GM21423 (cell line): ENCODE results near the gene ABO.
"Not testable (repeated sequence)": the region's sequence is repeated elsewhere in the genome, so short reads cannot be mapped to it uniquely, and the experiment has no call there.

Source experiments
- ATAC-seq: cut with Tn5 transposase; IDR thresholded peaks from one replicate; pipeline ENCODE4 v1.9.1; 2021; ENCODE audit warnings: mild to moderate bottlenecking, moderate library complexity; ENCODE audit not compliant: unreplicated experiment

The ABO gene

DNA sequence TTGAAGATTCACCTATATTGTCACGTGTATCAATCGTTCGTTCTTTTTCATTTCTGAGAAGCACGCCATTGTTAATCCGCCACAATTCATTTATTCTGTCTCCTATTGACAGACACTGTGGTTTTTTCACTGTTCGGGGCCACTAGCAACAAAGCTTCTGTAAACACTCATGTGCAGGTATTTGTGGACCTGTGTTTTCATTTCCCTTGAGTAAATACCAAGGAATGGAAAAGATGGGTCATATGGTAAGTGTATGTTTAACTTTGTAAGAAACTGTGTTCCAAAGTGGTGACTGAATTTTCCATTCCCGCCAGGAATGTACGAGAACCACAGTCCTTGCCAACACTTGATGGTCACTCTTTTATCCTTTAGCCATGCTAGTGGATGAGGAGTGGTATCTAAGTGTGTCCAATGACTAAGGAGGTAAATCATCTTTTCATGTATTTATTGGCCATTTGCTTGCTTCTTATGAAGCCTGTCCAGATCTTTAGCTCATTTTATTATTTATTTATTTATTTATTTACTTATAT, 10.7 kb downstream of the ABO start:
- no peak for ATAC-seq

DNA sequence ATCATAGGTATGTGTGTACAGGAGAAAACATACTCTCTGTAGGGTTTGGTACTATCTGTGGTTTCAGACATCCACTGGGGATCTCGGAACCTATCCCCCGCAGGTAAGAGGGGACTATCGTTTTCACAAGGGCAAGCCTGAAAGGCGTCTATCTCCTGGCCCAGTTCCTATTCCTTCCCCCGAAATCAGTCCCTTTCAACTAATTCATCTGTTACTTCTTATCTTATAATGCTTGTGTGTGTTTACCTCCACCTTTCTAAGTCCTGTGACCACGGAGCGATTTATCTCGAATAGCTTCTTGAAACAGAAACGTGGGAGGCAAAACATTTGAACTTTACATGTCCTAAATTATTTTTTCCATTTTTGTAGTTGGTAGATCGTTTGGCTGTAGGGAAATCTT, 11.4 kb downstream of the ABO start:
- no peak for ATAC-seq

DNA sequence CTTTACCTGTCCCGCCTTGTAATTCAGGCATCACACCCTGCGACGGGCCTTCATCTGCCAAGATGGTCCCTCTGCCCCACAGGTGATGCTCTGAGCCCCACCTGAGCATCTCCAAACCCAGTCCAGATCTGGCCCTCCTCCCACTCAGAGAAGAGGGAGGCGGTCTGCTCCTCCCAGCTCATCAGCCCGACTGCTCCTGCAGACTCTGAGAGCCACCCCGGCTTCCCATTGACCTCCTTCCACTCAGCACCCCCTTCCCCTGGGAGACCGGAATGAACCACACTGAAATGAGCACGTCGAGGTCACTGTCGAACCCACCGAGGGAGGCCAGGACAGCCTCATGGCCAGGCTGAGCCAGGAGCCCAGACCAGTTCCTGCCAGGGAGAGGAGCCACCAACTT, 12.8 kb downstream of the ABO start:
- no peak for ATAC-seq

- ATAC-seq: no peak
Measured at GRCh38 chr9:133261753-133262120, 13.3 kb downstream of the ABO start.

- no peak for ATAC-seq
Measured at GRCh38 chr9:133261103-133261752, 13.8 kb downstream of the ABO start.

- ATAC-seq: no peak
Measured at GRCh38 chr9:133260334-133261102, 14.5 kb downstream of the ABO start.

DNA sequence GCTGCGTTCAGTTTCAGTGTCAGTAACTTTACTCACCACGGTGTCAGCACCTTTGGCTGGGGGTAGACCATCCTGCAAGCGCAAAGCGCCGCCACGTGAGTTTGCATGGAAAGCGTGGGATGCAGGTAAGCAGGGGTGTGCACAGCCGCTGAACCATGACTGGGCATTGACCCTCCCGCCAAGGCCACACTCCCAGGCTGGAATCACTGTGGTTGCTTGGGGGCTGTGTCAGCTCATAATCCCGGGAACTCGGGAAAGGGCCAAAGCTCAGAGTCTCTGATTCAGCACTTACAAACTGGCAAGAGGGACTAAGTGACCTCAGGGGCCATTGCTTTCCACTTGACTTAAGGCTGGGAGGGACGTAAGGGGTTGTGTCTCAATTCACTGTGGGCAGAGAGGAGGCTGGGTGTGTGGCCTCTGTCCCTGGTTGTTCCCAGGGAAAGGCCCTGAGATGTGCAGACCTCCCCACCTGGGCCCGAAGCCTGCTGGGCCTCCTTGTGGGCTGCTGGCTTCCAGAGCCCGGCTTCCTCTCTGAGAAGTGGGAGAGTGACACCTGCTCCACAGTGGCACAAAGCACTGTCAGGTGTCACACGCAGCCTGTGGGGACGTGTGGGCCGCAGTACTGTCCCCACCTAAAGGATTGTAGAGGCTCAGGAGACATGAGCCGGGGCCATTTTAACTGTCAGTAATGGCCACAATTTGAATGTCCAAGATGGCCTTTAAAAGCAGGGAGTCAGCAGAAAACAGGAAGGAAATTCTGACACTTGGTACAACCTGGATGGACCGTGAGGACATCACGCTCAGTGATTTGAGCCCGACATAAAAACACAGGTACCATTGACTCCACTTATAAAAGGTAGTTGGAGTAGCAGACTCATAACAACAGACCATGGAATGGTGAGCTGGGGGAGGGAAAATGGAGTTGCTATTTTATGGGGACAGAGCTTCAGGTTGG, 16.7 kb downstream of the ABO start:
- ATAC-seq: no peak

DNA sequence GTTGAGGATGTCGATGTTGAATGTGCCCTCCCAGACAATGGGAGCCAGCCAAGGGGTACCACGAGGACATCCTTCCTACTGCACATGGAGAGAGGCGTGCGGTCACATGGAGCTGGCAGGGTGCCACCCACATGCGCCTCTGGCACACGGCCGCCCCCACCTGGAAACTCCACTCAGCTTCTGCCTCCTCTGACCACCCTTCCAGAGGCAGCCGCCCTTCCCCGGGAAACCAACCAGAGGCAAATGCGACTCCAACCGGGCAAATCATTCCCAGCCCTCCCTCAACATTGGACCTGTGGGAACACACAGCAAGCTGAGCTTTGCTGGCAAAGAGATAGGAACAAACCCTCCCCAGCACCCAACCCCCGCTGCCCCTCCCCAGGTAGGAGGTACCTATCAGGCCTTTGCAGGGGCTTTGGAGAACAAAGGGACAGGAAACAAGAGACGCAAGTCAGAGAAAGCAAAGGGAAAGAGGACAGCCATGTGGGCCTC, 17.5 kb downstream of the ABO start:
- no peak for ATAC-seq

DNA sequence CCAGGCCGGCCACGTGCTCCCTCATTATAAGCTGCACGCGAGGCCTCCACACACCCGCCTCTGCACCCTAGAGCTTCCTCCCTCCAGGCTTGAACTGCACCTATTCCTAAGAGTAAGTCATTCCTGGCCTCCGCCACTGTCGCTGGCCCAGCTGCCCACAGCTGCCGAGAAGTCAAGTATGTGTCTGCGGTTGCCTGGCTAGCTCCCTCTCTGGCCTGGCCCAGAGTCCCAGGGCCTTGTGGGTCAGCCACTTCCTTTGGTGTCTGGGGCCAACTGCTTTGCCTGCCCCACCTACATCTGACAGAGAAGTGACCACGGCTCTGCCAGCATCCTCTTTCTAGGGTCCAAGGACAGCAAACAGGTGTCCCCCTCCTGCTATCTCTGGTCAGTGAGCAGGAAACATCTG, 18.3 kb downstream of the ABO start:
- no peak for ATAC-seq

- ATAC-seq: no peak
Measured at GRCh38 chr9:133256136-133256461, 18.9 kb downstream of the ABO start.

- ATAC-seq: no peak
Measured at GRCh38 chr9:133255371-133256135, 19.4 kb downstream of the ABO start.

GRCh38 chr9:133254471-133254870, 20.5 kb downstream of the ABO start:
- ATAC-seq: no peak

- ATAC-seq: no peak
Measured at GRCh38 chr9:133253268-133253667, 21.7 kb downstream of the ABO start.

GRCh38 chr9:133252301-133253020, 22.5 kb downstream of the ABO start:
- ATAC-seq: no peak

DNA sequence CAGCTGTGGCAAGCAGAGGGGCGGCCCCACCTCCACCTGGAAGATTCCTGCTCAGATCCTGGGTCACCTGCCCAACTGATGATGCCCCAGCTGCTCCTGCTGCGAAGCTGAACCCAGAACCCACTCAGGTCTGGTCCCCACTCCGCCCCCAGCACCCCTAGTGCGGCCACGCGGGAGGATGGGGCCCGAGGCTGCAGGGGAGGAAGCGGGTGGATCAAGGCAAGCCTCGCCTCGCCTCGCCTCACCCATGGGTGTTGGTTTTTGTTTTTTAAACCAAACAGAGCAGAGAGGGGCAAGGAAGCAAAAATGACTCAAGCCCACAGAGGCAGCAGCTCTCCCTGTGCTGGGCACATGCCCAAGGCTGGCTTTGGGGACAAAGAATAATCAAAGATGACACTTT, 23.2 kb downstream of the ABO start:
- ATAC-seq: no peak

- not testable (repeated sequence) for ATAC-seq
Measured at GRCh38 chr9:133251221-133251620, 23.8 kb downstream of the ABO start.

DNA sequence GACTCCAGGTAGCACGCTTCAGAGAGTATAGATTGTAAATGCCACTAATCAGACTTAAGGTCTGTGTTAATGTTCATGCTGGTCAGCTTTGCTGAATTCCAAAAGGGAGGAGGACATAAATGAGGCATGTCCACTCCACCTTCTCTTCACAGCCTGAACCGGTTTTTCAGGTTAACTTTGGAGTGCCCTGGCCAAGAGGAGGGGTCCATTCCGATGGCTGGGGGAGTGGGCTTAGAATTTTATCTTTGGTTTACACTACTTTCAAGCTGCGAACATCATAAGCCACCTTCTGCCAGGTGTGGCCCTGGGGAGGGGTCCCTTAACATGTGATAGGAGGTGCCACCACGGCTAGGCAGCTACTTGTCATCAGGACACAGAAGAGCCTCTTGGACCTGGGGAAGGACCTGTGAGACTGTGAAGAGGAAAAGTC, 24.2 kb downstream of the ABO start:
- no peak for ATAC-seq

- no peak for ATAC-seq
Measured at GRCh38 chr9:133249337-133249736, 25.7 kb downstream of the ABO start.

GRCh38 chr9:133248726-133249295, 26.2 kb downstream of the ABO start:
- ATAC-seq: no peak
